ENCODE measurements around the gene ARL16. TPM values are rescaled to one million over a fixed set of nuclear protein-coding genes. Genes with fewer than 3 reads are reported as not detected.

ARL16 gene
- total RNA-seq, 4 donors from 2014 or later: 4.4 to 36.9 (median 27.0) TPM

DNA sequence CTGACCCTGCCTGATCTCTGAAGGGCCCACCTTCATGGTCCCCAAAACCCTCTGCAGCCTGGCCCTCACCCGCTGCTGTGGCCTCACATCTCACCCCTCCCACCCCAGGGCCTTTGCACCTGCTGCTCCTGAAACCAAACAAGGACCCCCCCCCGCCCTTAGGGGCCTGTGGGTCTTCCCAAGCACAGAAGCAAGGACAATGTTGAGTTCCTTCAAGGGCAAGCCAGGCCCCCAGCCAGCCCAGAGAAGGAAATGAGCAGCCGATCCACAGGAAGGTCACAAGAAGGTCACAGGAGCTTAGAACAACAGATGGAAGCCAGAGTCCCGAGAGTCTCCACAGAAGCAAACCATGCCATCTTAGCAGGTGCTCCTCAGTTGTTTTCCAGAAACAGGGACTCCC is 26.8 kb downstream of the ARL16 start:
- TF ChIP-seq CTCF (IDR thresholded peaks at IDR 0.05): no peak
- Histone ChIP-seq H3K36me3 (no peaks in the 10 kb centered on the region), H3K27ac (no peak overlapping the region), H3K27me3 (no peaks in the 10 kb centered on the region), H3K9me3 (no peaks in the 10 kb centered on the region), H3K4me3 (no peak overlapping the region), H3K4me1 (no peaks in the 10 kb centered on the region)
- intact Hi-C loops (cut with DNase I; ENCODE audit: low total_unique reads): no loop called here
- DNase-seq: no peak

GRCh38 chr17:81656118-81656743 is 27.4 kb downstream of the ARL16 start, which contains the start of gene PDE6G:
Gene PDE6G (minus strand): TSS chr17:81656542. CDS start chr17:81653305, 3,237 bp downstream.
- H3K27me3 ChIP-seq: peaks cover 0 to under 1% of the 10 kb centered on the region in 2 donors
- no peaks in the 10 kb centered on the region for H3K9me3 ChIP-seq
- H3K36me3 ChIP-seq: no peaks in the 10 kb centered on the region
- no peaks in the 10 kb centered on the region for H3K4me1 ChIP-seq
- intact Hi-C loops (cut with DNase I; ENCODE audit: low total_unique reads): no loop called here
- TF ChIP-seq CTCF (IDR thresholded peaks at IDR 0.05) (no peak), POLR2A (IDR thresholded peaks at IDR 0.05) (no peak)
- H3K4me3 ChIP-seq: no peak within 1 kb of the TSS
- H3K27ac ChIP-seq: no peak within 1 kb of the TSS
- no peak for DNase-seq

DNA sequence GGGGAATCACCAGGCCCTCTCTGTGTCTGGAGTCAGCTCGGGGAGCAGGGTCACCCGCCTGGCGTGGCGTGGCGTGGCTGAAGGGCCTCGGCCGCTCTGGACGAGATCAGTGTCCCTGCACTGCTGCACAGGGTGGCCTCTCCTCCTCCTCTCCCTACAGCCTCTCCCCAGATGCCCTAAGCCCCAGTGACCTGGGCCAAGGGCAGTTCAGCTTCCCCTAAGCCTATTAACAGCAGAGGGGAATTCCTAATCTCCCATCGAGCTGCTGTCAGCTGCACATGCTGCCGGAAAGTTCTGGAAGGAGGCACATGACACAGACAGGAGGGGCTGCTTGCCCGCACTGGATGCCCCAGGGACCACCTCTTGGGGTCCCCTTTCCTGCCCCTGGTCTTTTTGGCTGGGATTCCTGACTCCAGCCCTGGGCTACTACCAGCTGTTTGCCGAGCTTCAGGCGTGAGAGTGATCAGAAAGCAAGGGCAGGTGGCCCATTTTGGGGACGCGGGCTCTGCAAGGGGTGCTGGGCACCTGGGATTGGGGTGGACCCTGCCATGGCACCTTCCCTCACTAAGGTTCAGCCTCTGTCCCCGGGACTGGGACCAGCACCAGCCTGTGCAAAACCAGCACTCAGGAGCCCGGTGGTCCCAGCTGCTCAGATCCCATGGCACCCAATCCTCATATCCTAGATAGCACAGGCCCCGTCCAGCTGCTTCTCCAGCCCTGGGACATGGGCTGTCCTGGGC is 28.0 kb downstream of the ARL16 start:
- H3K9me3 ChIP-seq: no peaks in the 10 kb centered on the region
- intact Hi-C loops (cut with DNase I; ENCODE audit: low total_unique reads): no loop called here
- H3K4me3 ChIP-seq: no peak overlapping the region
- H3K27me3 ChIP-seq: peaks cover 4 to 6% of the 10 kb centered on the region in 2 donors
- no peaks in the 10 kb centered on the region for H3K4me1 ChIP-seq
- DNase-seq: no peak
- H3K36me3 ChIP-seq: no peaks in the 10 kb centered on the region
- H3K27ac ChIP-seq: no peak overlapping the region
- no peak for TF ChIP-seq POLR2A (IDR thresholded peaks at IDR 0.05)
- TF ChIP-seq CTCF (IDR thresholded peaks at IDR 0.05): no peak

GRCh38 chr17:81652906-81653771 is 30.5 kb downstream of the ARL16 start:
- no peak overlapping the region for H3K4me3 ChIP-seq
- TF ChIP-seq CTCF (IDR thresholded peaks at IDR 0.05) (no peak), POLR2A (IDR thresholded peaks at IDR 0.05) (no peak)
- no peaks in the 10 kb centered on the region for H3K4me1 ChIP-seq
- no peaks in the 10 kb centered on the region for H3K36me3 ChIP-seq
- peaks cover 0 to 8% of the 10 kb centered on the region in 2 donors for H3K9me3 ChIP-seq
- no peak overlapping the region for H3K27ac ChIP-seq
- intact Hi-C loops (cut with DNase I; ENCODE audit: low total_unique reads): no loop called here
- H3K27me3 ChIP-seq: peaks cover 13 to 23% of the 10 kb centered on the region in 2 donors
- DNase-seq: no peak

Measured in uterus (tissue), 4 donors.